Mesangial cell (primary cell): ENCODE results near the gene IRX5. TPM values are rescaled to one million over a fixed set of nuclear protein-coding genes. Genes with fewer than 3 reads are reported as not detected.

Source experiments
- total RNA-seq: library from RNA; depleted of rRNA; stranded (reverse); fragments of >200 nt; gene quantifications from 2 replicates; pipeline ENCODE4 v1.2.3, GENCODE V29; 2015

Gene IRX5
- total RNA-seq = 0.98 and 2.3 TPM in 2 replicates

GRCh38 chr16:54930005-54930868, at the start of gene IRX5:
TSS of gene IRX5 (plus strand) at chr16:54930865. CDS start at chr16:54931199, 334 bp downstream.

